HepG2 (cell line): ENCODE data around the gene ITIH1. TPM values are rescaled to one million over a fixed set of nuclear protein-coding genes. Genes with fewer than 3 reads are reported as not detected.

Experiments used
- ARHGAP35 ChIP-seq: sonication (generic); formaldehyde crosslinking; IDR thresholded peaks from 2 replicates; pipeline ENCODE4 v1.9.0; 2022; ENCODE audit warnings: mild to moderate bottlenecking, inconsistent platforms, moderate library complexity, missing genetic modification reagents, borderline replicate concordance
- DPF2 ChIP-seq: sonication (generic); formaldehyde crosslinking; IDR thresholded peaks from 2 replicates; pipeline ENCODE4 v1.4.0; 2020; ENCODE audit warnings: mild to moderate bottlenecking, low read depth, missing genetic modification reagents, borderline replicate concordance
- KDM1A ChIP-seq: IDR thresholded peaks from 2 replicates; pipeline ENCODE4 v1.6.1; 2016; ENCODE audit warnings: missing compliant biosample characterization
- NR3C1 ChIP-seq: sonication (generic); formaldehyde crosslinking; IDR thresholded peaks from 2 replicates; pipeline ENCODE4 v1.4.0; 2020; ENCODE audit warnings: missing genetic modification reagents
- PCBP1 ChIP-seq: fragments of 200-400 bp; formaldehyde crosslinking; IDR thresholded peaks from 2 replicates; pipeline ENCODE4 v1.6.1; 2017; ENCODE audit warnings: mild to moderate bottlenecking, low read depth, low read length, borderline replicate concordance
- RFXAP ChIP-seq: sonication (generic); formaldehyde crosslinking; IDR thresholded peaks from 2 replicates; pipeline ENCODE4 v1.4.0; 2020; ENCODE audit warnings: missing genetic modification reagents, borderline replicate concordance
- SMARCC2 ChIP-seq: fragments of 450-650 bp; IDR thresholded peaks from 2 replicates; pipeline ENCODE4 v1.6.1; 2017; ENCODE audit warnings: antibody characterized with exemption, mild to moderate bottlenecking
- ZIK1 ChIP-seq: sonication (generic); formaldehyde crosslinking; IDR thresholded peaks from 2 replicates; pipeline ENCODE4 v1.5.0; 2020; ENCODE audit warnings: mild to moderate bottlenecking, low read depth, missing genetic modification reagents, borderline replicate concordance
- ZNF3 ChIP-seq: IDR thresholded peaks from 2 replicates; pipeline ENCODE4 v1.7.0; 2017; ENCODE audit warnings: inconsistent platforms
- ZNF331 ChIP-seq: sonication (generic); formaldehyde crosslinking; IDR thresholded peaks from 2 replicates; pipeline ENCODE4 v1.4.0; 2020; ENCODE audit warnings: missing genetic modification reagents
- polyA plus RNA-seq, 8 experiments: library from polyadenylated mRNA; depleted of rRNA in 3 of 8; stranded (reverse) in 7 of 8; unstranded in 1 of 8; fragments of >200 nt; fragmentation: Illumina TruSeq in 4 of 8; extraction: Trizol in 4 of 8; gene quantifications; 2 replicates each; pipeline versions ENCODE4 v1.2.1 to v1.2.3, GENCODE V29; 2011 to 2016; ENCODE audit warnings: low read depth in 4 of 8, missing spikeins in 1 of 8, mixed read lengths in 1 of 8; ENCODE audit not compliant: insufficient read depth in 1 of 8
- total RNA-seq, 5 experiments: library from RNA; depleted of rRNA; stranded (reverse); fragments of >200 nt; fragmentation: Illumina TruSeq; extraction: Trizol; gene quantifications; 2 replicates each; pipeline ENCODE4 v1.2.3, GENCODE V29; 2016; ENCODE audit warnings: low read depth in 1 of 5
- TF ChIP-seq, protein P1 (sequence below): sonication (generic); formaldehyde crosslinking; IDR thresholded peaks from 2 replicates; pipeline ENCODE4 v1.4.0; 2020; ENCODE audit warnings: missing genetic modification reagents, borderline replicate concordance
- TF ChIP-seq, protein P2 (sequence below), 2 experiments: IDR thresholded peaks; 2 replicates each; pipeline ENCODE4 v1.6.1; 2011 to 2012; ENCODE audit warnings: low read length in 2 of 2, borderline replicate concordance in 1 of 2, low read depth in 1 of 2, mild to moderate bottlenecking in 1 of 2, moderate library complexity in 1 of 2
- TF ChIP-seq, protein P3 (sequence below): sonication (generic); formaldehyde crosslinking; IDR thresholded peaks from 2 replicates; pipeline ENCODE4 v1.4.0; 2020; ENCODE audit warnings: missing genetic modification reagents
- TF ChIP-seq, protein P4 (sequence below): sonication (generic); formaldehyde crosslinking; IDR thresholded peaks from 2 replicates; pipeline ENCODE4 v1.8.0; 2022; ENCODE audit warnings: mild to moderate bottlenecking, missing genetic modification reagents, borderline replicate concordance
- TF ChIP-seq, protein P5 (sequence below): sonication (generic); formaldehyde crosslinking; IDR thresholded peaks from 2 replicates; pipeline ENCODE4 v1.4.0; 2020; ENCODE audit warnings: mild to moderate bottlenecking, missing genetic modification reagents
- TF ChIP-seq, protein P6 (sequence below): sonication (generic); formaldehyde crosslinking; IDR thresholded peaks from 2 replicates; pipeline ENCODE4 v1.4.0; 2020; ENCODE audit warnings: missing genetic modification reagents

Gene ITIH1
- total and polyA plus RNA-seq, 2 of the 13 experiments (the other 11 are each of a cell fraction or from before 2014, with no cell fraction given), result 12.3 to 19.6 TPM

DNA sequence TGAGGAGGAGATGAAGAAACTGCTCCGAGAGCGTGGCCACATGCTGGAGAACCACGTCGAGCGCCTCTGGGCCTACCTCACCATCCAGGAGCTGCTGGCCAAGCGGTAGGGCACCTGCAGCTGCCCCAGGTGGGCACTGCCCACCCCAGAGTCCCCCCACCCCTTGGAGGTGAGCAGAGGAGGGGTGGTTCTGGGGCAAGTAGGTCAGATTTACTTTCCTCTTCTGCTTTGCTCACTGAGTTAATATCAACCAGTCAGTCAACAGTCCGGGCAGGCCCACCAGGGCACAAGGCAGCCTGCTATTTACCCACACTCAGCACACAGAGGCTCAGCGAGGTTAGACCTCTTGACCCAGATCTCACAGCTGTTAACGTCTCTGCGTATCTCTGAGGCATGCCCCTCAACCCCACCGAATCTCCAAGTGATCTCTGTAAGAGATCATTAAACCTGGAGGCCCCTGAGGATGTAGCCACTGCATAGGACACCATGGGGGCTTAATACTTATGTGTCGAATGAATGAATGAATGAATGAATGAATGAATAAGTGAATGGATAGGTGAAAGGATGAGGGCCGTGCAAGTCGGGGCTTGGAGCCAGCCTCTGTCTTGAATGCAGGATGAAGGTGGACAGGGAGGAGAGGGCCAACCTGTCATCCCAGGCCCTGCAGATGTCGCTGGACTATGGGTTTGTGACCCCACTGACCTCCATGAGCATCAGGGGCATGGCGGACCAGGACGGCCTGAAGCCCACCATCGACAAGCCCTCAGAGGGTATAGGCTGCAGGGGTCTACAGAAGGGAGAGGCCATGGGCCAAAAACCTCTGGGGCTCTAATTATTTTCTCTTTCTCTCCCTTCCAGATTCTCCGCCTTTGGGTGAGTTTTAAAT lies 9.2 kb downstream of the ITIH1 start (continued):
- TF ChIP-seq, protein P1, sequence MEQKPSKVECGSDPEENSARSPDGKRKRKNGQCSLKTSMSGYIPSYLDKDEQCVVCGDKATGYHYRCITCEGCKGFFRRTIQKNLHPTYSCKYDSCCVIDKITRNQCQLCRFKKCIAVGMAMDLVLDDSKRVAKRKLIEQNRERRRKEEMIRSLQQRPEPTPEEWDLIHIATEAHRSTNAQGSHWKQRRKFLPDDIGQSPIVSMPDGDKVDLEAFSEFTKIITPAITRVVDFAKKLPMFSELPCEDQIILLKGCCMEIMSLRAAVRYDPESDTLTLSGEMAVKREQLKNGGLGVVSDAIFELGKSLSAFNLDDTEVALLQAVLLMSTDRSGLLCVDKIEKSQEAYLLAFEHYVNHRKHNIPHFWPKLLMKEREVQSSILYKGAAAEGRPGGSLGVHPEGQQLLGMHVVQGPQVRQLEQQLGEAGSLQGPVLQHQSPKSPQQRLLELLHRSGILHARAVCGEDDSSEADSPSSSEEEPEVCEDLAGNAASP (CRISPR knock-in tag), result peak; percentile 45; the same call in 1 of the 2 replicates
- no peak for TF ChIP-seq ARHGAP35 (CRISPR knock-in tag)
- TF ChIP-seq, protein P2, sequence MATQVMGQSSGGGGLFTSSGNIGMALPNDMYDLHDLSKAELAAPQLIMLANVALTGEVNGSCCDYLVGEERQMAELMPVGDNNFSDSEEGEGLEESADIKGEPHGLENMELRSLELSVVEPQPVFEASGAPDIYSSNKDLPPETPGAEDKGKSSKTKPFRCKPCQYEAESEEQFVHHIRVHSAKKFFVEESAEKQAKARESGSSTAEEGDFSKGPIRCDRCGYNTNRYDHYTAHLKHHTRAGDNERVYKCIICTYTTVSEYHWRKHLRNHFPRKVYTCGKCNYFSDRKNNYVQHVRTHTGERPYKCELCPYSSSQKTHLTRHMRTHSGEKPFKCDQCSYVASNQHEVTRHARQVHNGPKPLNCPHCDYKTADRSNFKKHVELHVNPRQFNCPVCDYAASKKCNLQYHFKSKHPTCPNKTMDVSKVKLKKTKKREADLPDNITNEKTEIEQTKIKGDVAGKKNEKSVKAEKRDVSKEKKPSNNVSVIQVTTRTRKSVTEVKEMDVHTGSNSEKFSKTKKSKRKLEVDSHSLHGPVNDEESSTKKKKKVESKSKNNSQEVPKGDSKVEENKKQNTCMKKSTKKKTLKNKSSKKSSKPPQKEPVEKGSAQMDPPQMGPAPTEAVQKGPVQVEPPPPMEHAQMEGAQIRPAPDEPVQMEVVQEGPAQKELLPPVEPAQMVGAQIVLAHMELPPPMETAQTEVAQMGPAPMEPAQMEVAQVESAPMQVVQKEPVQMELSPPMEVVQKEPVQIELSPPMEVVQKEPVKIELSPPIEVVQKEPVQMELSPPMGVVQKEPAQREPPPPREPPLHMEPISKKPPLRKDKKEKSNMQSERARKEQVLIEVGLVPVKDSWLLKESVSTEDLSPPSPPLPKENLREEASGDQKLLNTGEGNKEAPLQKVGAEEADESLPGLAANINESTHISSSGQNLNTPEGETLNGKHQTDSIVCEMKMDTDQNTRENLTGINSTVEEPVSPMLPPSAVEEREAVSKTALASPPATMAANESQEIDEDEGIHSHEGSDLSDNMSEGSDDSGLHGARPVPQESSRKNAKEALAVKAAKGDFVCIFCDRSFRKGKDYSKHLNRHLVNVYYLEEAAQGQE (IDR thresholded peaks at IDR 0.05; ENCODE audit: borderline replicate concordance in 1 of 2, low read depth in 1 of 2, low read length in 2 of 2), result 0 out of 4 replicates have a peak, but pooled peaks of 1 of the 2 experiments have one; percentile 9
- TF ChIP-seq ZIK1 (CRISPR knock-in tag), result 0 out of 2 replicates have a peak, but pooled peaks have one; percentile 22
- TF ChIP-seq ZNF3 (CRISPR knock-in tag), result peak; percentile 89
- no peak for TF ChIP-seq SMARCC2
- TF ChIP-seq ZNF331, result peak; percentile 51; the same call in 1 of the 2 replicates
- TF ChIP-seq KDM1A (CRISPR knock-in tag), result no peak
- TF ChIP-seq DPF2 (CRISPR knock-in tag), result peak; percentile 68; the same call in 1 of the 2 replicates
- TF ChIP-seq, protein P3, sequence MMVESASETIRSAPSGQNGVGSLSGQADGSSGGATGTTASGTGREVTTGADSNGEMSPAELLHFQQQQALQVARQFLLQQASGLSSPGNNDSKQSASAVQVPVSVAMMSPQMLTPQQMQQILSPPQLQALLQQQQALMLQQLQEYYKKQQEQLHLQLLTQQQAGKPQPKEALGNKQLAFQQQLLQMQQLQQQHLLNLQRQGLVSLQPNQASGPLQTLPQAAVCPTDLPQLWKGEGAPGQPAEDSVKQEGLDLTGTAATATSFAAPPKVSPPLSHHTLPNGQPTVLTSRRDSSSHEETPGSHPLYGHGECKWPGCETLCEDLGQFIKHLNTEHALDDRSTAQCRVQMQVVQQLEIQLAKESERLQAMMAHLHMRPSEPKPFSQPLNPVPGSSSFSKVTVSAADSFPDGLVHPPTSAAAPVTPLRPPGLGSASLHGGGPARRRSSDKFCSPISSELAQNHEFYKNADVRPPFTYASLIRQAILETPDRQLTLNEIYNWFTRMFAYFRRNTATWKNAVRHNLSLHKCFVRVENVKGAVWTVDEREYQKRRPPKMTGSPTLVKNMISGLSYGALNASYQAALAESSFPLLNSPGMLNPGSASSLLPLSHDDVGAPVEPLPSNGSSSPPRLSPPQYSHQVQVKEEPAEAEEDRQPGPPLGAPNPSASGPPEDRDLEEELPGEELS (CRISPR knock-in tag), result peak; percentile 62
- TF ChIP-seq, protein P4, sequence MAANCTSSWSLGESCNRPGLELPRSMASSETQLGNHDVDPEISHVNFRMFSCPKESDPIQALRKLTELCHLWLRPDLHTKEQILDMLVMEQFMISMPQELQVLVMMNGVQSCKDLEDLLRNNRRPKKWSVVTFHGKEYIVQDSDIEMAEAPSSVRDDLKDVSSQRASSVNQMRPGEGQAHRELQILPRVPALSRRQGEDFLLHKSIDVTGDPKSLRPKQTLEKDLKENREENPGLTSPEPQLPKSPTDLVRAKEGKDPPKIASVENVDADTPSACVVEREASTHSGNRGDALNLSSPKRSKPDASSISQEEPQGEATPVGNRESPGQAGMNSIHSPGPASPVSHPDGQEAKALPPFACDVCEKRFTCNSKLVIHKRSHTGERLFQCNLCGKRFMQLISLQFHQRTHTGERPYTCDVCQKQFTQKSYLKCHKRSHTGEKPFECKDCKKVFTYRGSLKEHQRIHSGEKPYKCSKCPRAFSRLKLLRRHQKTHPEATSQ (CRISPR knock-in tag), result no peak
- TF ChIP-seq NR3C1 (CRISPR knock-in tag), result no peak
- TF ChIP-seq RFXAP, result no peak
- TF ChIP-seq, protein P5, sequence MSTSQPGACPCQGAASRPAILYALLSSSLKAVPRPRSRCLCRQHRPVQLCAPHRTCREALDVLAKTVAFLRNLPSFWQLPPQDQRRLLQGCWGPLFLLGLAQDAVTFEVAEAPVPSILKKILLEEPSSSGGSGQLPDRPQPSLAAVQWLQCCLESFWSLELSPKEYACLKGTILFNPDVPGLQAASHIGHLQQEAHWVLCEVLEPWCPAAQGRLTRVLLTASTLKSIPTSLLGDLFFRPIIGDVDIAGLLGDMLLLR (CRISPR knock-in tag), result 0 out of 2 replicates have a peak, but pooled peaks have one; percentile 23
- no peak for TF ChIP-seq PCBP1
- TF ChIP-seq, protein P6, sequence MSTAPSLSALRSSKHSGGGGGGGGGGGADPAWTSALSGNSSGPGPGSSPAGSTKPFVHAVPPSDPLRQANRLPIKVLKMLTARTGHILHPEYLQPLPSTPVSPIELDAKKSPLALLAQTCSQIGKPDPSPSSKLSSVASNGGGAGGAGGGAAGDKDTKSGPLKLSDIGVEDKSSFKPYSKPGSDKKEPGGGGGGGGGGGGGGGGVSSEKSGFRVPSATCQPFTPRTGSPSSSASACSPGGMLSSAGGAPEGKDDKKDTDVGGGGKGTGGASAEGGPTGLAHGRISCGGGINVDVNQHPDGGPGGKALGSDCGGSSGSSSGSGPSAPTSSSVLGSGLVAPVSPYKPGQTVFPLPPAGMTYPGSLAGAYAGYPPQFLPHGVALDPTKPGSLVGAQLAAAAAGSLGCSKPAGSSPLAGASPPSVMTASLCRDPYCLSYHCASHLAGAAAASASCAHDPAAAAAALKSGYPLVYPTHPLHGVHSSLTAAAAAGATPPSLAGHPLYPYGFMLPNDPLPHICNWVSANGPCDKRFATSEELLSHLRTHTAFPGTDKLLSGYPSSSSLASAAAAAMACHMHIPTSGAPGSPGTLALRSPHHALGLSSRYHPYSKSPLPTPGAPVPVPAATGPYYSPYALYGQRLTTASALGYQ (CRISPR knock-in tag), result no peak; the same call in 1 of the 2 replicates
